Duodenal mucosa (tissue), 2 donors: ENCODE data around the gene MAP1LC3B.

ENCODE experiments used
- H3K27ac ChIP-seq: one replicate; pipeline ENCODE4 v1.7.0; 2013; ENCODE audit warnings: low read depth, low read length
- H3K27me3 ChIP-seq, 2 donors: one replicate each; pipeline ENCODE4 v1.7.0; 2013; ENCODE audit warnings: low read length in 2 of 2, control low read depth in 1 of 2; ENCODE audit not compliant: insufficient read depth in 2 of 2, control insufficient read depth in 1 of 2
- H3K36me3 ChIP-seq, 2 donors: one replicate each; pipeline ENCODE4 v1.7.0; 2013; ENCODE audit warnings: low read length in 2 of 2, control low read depth in 1 of 2; ENCODE audit not compliant: insufficient read depth in 2 of 2, control insufficient read depth in 1 of 2
- H3K4me1 ChIP-seq, 2 donors: one replicate each; pipeline ENCODE4 v1.7.0; 2013; ENCODE audit warnings: low read length in 2 of 2, control low read depth in 1 of 2; ENCODE audit not compliant: insufficient read depth in 2 of 2, control insufficient read depth in 1 of 2
- H3K4me3 ChIP-seq, 2 donors: one replicate each; pipeline ENCODE4 v1.7.0; 2013; ENCODE audit warnings: low read length in 2 of 2, low read depth in 1 of 2
- H3K9ac ChIP-seq, 2 donors: one replicate each; pipeline ENCODE4 v1.7.0; 2013; ENCODE audit warnings: low read length in 2 of 2, low read depth in 1 of 2
- H3K9me3 ChIP-seq, 2 donors: one replicate each; pipeline ENCODE4 v1.7.0; 2013; ENCODE audit warnings: low read length in 2 of 2, control low read depth in 1 of 2; ENCODE audit not compliant: control insufficient read depth in 1 of 2

The MAP1LC3B gene

GRCh38 chr16:87425941-87426340, 33.8 kb downstream of the MAP1LC3B start:
- Histone ChIP-seq H3K9me3 (no peaks in the 10 kb centered on the region), H3K4me1 (no peaks in the 10 kb centered on the region), H3K27me3 (no peaks in the 10 kb centered on the region), H3K4me3 (no peak overlapping the region), H3K9ac (no peak overlapping the region), H3K27ac (no peak overlapping the region), H3K36me3 (peaks cover 15 to 66% of the 10 kb centered on the region in 2 donors)

- Histone ChIP-seq H3K27ac (no peak overlapping the region), H3K9ac (no peak overlapping the region)
Observed at GRCh38 chr16:87426423-87427215, 34.5 kb downstream of the MAP1LC3B start.

DNA sequence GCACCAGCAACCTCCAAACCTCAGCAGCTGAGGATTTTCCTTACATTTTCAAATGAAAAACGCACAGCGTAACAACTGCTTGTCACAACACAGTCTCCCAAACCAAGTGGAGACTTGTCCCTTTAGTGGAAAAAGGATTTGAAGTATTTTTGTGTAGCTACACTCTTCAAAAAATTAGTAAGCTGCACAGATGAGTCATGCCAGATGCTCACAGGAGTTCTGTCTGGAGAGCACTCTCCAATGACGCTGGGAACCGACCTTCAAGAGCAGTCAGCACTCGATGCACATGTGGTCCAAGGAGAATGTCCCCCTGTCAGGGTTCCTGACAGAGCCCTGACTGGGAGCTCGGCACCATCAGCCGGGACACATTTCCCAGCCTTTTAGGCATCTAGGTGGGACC, 39.8 kb downstream of the MAP1LC3B start:
- H3K9ac ChIP-seq, result no peak overlapping the region
- no peaks in the 10 kb centered on the region for H3K9me3 ChIP-seq
- H3K4me3 ChIP-seq, result no peak overlapping the region

More at GRCh38 chr16:87426423-87427215, 34.5 kb downstream of the MAP1LC3B start:
- no peaks in the 10 kb centered on the region for H3K9me3 ChIP-seq
- no peaks in the 10 kb centered on the region for H3K4me1 ChIP-seq
- no peak overlapping the region for H3K4me3 ChIP-seq
- peaks cover 15 to 62% of the 10 kb centered on the region in 2 donors for H3K36me3 ChIP-seq
- no peaks in the 10 kb centered on the region for H3K27me3 ChIP-seq

DNA sequence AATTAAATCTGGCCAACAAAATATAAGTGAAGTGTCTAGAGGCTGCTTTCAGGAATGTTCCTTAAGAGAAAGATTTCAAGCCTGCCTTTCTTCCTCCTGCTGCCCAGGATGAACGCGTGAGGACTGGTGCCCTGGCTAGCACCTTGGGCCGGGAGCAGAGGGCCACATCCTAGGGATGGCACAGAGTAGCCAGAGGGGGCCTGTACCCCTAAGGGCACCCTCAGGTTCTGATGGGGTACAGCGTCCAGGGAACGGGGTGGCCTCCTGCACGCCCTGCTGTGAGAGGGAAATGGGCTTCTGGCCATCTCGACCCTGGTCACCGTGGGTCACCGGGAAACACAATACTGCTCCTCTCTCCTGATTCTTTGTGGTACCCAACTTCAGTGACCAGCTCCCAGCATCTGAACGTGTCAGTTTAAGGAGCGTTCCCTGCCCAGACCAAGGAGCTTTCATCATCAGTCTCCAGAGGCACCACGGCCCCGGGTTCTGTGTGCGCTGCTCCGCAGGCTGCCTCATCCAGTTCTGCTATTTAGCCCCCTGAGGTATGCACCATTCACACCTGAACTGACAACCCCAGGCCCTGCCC, 40.3 kb downstream of the MAP1LC3B start:
- Histone ChIP-seq H3K9me3 (no peaks in the 10 kb centered on the region), H3K27me3 (no peaks in the 10 kb centered on the region), H3K36me3 (peaks cover 11 to 29% of the 10 kb centered on the region in 2 donors), H3K4me3 (no peak overlapping the region), H3K9ac (no peak overlapping the region), H3K4me1 (peaks cover 0 to 13% of the 10 kb centered on the region in 2 donors), H3K27ac (no peak overlapping the region)

More for the DNA sequence above, 39.8 kb downstream of the MAP1LC3B start:
- Histone ChIP-seq H3K27me3 (no peaks in the 10 kb centered on the region), H3K36me3 (peaks cover 11 to 29% of the 10 kb centered on the region in 2 donors), H3K4me1 (peaks cover 0 to 13% of the 10 kb centered on the region in 2 donors), H3K27ac (no peak overlapping the region)

DNA sequence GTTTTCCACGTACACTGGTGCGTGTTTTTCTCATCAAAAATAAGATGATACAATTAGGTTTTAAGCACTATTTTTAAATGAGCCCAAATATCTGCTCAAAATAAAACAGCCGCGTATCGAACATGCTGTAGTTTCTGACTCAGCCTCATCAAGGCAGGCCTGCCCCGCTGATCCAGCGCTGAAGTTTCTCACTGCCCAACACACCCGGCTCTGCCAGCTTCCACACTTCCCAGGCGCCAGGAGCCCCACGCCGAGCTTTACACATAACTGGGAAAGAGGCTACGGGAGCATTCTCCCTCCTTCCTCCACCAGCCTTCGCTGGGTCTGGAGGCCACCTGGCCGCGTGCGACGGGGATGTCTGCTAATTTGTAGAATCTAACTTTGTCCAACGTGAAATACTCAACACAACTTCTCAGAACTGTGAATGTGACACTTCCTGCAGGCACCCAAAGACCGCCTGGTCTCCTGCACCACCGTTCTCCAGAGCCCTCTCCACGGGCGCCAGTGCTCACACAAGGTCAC, 42.1 kb downstream of the MAP1LC3B start:
- peaks cover 0 to 13% of the 10 kb centered on the region in 2 donors for H3K4me1 ChIP-seq
- no peak overlapping the region for H3K9ac ChIP-seq
- H3K36me3 ChIP-seq, result peaks cover 3 to 21% of the 10 kb centered on the region in 2 donors
- no peaks in the 10 kb centered on the region for H3K9me3 ChIP-seq
- no peak overlapping the region for H3K27ac ChIP-seq
- H3K27me3 ChIP-seq, result no peaks in the 10 kb centered on the region
- no peak overlapping the region for H3K4me3 ChIP-seq

GRCh38 chr16:87435372-87436224, 43.5 kb downstream of the MAP1LC3B start:
- H3K27ac ChIP-seq, result peak overlapping the region; percentile 0
- H3K27me3 ChIP-seq, result no peaks in the 10 kb centered on the region
- peaks cover 0 to 13% of the 10 kb centered on the region in 2 donors for H3K4me1 ChIP-seq
- no peaks in the 10 kb centered on the region for H3K9me3 ChIP-seq
- H3K4me3 ChIP-seq, result no peak overlapping the region
- H3K36me3 ChIP-seq, result peaks cover 0 to 14% of the 10 kb centered on the region in 2 donors
- H3K9ac ChIP-seq, result no peak overlapping the region

DNA sequence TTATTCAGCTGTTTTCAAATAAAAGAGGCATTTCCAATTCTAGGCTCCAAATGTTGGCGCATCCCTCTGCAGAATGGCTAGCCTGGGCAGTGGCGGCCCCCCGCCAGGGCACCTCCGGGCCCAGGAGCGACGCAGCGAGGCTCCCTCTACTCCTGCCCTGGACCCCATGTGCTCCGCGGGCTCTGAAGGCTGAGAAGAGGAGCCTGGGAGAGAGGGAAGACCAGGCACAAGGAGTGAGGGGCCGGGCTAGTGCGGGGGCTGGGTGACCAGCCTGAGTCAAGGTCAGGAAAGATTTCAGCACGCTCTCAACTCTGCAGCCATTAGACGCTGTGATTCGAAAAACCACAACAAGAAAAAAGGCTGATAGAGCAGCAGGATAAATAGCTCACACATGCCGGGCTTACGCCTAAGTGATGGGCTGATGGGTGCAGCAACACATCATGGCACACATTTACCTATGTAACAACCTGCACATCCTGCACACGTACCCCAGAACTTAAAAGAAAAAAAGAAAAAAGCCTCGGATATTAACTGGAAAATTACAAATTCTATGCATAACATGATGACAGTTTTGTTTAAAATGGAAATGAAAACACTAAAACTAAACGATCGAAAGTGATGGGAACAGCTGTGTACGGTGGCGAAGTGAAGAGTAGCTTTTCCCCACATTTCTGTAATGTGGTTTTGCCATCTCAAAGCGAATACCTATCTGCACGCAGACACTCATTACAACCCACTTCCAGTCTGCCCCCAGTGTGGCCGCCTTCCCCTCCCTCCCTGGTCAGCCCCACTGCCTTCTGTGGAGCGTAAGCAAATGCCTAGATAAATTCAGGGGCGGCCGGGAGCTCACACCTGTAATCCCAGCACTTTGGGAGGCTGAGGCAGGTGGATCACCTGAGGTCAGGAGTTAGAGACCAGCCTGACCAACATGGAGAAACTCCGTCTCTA, 44.4 kb downstream of the MAP1LC3B start:
- Histone ChIP-seq H3K9ac (no peak overlapping the region), H3K27ac (no peak overlapping the region), H3K4me3 (no peak overlapping the region), H3K27me3 (no peaks in the 10 kb centered on the region), H3K36me3 (peaks cover 0 to 12% of the 10 kb centered on the region in 2 donors), H3K9me3 (no peaks in the 10 kb centered on the region), H3K4me1 (peaks cover 0 to 13% of the 10 kb centered on the region in 2 donors)

- Histone ChIP-seq H3K27me3 (no peaks in the 10 kb centered on the region), H3K4me3 (no peak overlapping the region), H3K9ac (no peak overlapping the region), H3K36me3 (peaks cover 0 to 12% of the 10 kb centered on the region in 2 donors), H3K4me1 (peaks cover 0 to 13% of the 10 kb centered on the region in 2 donors), H3K9me3 (no peaks in the 10 kb centered on the region), H3K27ac (no peak overlapping the region)
Observed at GRCh38 chr16:87437327-87437726, 45.2 kb downstream of the MAP1LC3B start.

DNA sequence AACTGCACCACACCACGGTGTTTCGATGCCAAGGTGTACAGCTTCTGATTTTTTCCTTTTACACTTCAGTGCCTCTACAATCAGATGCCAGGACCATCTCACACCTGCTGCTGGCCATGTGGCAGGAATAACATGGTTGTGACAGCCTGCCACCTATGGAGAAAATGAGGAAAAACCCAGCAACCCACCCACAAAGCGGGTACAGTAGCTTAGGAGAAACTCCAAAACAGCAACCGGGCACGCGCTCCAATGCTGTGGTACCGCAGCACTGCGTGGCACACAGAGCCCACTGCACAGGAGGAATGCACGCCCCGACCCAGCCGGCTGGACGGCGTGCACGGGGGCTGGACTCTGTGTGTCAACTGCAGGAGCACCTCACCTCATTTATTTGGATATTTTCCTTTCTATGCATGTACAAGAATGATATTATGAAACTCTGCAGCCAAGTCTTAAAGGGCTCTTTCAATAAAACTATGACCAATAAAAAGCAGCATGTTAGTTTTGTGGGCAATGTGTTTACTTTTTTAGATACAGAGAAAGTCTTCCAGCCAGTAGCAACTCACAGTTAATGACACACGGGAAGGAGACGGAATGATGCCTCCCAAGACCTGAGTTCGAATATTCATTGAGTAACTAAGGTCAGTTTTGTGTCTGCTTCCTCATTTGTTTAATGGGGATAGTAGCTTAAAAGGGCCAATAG, 45.9 kb downstream of the MAP1LC3B start:
- Histone ChIP-seq H3K9me3 (no peaks in the 10 kb centered on the region), H3K27me3 (no peaks in the 10 kb centered on the region), H3K27ac (no peak overlapping the region), H3K4me1 (peaks cover 0 to 13% of the 10 kb centered on the region in 2 donors), H3K4me3 (no peak overlapping the region), H3K36me3 (peaks cover 0 to 8% of the 10 kb centered on the region in 2 donors), H3K9ac (no peak overlapping the region)
